Astrocyte of the spinal cord (primary cell): ENCODE results near the gene HIPK2.

Experiments
- DNase-seq: peaks from one replicate; pipeline ENCODE4 v3.0.0; 2011; ENCODE audit warnings: low read depth, low spot score
- H3K4me3 ChIP-seq: 2 replicates; pipeline ENCODE4 v1.5.1; 2011; ENCODE audit warnings: low read depth, mild to moderate bottlenecking, low read length, moderate library complexity
- in situ Hi-C: cut with HindIII; loops from 2 replicates; pipeline ENCODE4 v1.10.0; 2017; ENCODE audit warnings: low sequenced_read_pairs
- TF ChIP-seq, protein P1 (sequence below): IDR thresholded peaks from 2 replicates; pipeline ENCODE4 v1.5.1; 2012; ENCODE audit warnings: low read depth, mild to moderate bottlenecking, low read length, inconsistent platforms

Gene HIPK2

DNA sequence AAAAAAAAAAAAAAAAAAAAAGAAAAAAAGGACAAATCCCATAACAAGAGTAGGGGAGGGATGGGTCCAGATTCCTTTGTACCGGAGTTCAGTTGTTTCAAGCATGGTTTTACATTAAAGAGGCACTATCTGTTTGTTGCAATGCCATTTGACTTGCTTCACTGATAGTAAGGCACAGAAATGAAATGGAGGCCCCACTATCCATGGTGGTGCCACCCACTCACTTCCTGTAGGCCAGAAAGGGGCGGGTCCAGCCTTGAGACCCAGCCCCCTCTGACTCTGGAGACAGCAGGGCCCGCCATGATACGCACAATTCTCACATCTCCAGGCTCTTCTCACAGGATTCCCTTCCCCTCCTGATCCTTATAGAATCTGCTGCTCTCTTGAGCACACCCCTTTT, 154.3 kb downstream of the HIPK2 start:
- TF ChIP-seq, protein P1, sequence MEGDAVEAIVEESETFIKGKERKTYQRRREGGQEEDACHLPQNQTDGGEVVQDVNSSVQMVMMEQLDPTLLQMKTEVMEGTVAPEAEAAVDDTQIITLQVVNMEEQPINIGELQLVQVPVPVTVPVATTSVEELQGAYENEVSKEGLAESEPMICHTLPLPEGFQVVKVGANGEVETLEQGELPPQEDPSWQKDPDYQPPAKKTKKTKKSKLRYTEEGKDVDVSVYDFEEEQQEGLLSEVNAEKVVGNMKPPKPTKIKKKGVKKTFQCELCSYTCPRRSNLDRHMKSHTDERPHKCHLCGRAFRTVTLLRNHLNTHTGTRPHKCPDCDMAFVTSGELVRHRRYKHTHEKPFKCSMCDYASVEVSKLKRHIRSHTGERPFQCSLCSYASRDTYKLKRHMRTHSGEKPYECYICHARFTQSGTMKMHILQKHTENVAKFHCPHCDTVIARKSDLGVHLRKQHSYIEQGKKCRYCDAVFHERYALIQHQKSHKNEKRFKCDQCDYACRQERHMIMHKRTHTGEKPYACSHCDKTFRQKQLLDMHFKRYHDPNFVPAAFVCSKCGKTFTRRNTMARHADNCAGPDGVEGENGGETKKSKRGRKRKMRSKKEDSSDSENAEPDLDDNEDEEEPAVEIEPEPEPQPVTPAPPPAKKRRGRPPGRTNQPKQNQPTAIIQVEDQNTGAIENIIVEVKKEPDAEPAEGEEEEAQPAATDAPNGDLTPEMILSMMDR, result no peak
- in situ Hi-C loops, result loop anchor here (25.0 kb wide), 1 partner anchor 389 kb away; no protein-coding TSS in a partner anchor
- no peak for DNase-seq

DNA sequence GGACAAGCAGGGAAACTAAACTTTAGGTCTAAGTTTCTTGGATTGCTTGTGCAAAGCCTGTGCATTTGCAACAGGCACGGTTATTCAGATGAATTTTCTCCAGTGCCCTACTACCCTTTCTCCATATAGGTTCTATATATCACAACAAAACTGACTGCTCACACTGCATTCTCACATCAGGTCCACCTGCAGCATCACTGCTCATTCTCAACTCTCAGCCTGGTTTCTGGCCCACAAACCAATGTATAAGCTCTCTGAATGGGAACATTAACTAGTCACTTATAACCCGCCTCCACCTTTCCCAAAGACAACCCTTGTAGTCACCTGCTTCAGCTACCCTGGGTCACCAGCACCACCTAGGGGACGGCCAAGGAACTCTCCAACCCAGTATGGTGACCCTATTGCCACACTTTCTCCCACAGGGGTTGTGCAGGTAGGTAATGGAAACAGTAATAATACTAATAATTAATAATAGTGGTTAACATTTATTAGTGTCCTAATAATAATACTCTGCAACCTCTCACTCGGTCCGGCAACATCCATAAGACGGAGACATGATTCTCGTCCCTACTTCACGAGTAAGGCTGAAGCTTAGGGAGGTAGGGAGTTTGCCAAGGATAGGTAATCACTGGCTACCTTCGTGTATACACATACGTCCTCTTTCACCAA, 157.0 kb downstream of the HIPK2 start:
- no peak overlapping the region for H3K4me3 ChIP-seq
- in situ Hi-C loops, result loop anchor here (25.0 kb wide), 1 partner anchor 391 kb away; no protein-coding TSS in a partner anchor
- TF ChIP-seq, protein P1, result peak; percentile 75
- DNase-seq, result no peak

More for the DNA sequence above, 154.3 kb downstream of the HIPK2 start:
- H3K4me3 ChIP-seq, result no peak overlapping the region

DNA sequence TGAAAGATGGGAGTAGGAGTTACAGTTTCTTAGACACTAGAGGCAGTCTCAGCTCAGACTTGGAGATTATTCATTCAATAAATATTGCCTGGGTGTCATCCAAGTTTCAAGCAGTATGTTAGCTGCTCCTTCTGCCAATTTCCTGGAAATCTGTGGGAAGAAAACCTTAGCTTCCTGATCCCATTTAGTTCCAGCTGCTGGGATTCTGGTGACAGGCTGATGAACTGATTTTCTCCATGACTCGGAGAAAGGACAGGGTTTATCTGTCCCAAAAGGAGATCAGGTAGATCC, 158.5 kb downstream of the HIPK2 start:
- no peak overlapping the region for H3K4me3 ChIP-seq
- peak; percentile 66 for DNase-seq
- TF ChIP-seq, protein P1, result no peak
- in situ Hi-C loops, result loop anchor here (25.0 kb wide), 1 partner anchor 393 kb away; no protein-coding TSS in a partner anchor

DNA sequence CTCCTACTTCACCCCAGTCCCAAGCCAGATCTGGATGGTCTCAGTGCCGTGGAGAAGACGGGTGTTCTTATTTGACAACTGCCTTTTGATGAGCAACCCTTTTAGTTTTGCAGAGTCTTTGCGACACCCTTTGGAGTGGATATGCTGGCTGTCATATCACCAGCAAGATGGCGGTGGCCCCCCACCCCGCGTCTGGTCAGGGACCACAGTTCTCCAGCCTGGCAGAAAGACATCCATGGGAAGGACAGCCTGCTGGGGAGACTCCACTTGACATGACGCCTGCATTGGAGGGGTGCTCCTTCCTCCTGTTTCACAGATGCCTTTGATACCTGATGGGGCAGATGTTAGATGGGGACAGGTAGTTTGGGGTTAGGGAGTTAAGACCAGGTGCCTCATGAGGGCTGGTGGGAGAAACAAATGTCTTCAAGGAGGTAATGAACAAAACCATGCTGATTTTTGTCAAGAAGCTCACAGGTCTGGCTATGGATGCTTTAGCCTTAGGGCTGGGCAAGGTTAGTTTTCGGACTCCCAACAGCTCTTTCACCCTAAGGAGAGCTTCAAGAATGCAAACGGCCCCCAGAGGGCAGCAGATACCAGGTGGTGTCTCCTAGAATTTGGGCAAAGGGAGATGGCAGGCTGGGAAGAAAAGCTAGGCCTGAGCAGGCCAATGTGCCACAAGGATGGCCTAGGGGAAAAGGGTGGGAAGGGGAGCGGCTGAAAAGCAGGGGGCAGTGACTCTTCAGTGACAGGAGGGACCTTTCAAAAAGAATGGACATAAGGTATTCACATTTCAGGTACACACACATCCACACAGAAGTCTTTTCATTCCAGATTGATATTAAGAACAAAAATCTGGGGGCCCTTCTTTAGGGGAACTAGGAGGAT, 159.1 kb downstream of the HIPK2 start:
- H3K4me3 ChIP-seq, result no peak overlapping the region
- in situ Hi-C loops, result loop anchor here (25.0 kb wide), 1 partner anchor 394 kb away; no protein-coding TSS in a partner anchor
- DNase-seq, result peak; percentile 45
- TF ChIP-seq, protein P1, result peak; percentile 67

DNA sequence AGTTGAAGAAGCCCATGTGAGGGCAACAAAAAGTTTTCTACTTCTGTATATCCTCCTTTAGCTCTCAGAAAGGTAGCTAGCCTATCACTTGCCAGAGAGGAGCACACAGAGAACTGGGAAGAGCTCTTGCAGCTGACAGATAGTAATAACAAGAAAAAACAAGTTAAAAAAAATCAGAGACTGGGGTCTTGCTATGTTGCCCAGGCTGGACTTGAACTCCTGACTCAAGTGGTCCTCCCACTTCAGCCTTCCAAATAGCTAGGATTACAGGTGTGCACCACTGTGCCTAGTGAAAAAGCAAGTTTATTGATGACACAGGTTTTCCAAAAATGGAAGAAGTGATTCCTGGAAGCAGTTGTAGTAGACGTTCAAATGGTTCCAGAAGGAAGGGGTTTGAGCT, 160.7 kb downstream of the HIPK2 start:
- in situ Hi-C loops, result loop anchor here (25.0 kb wide), 1 partner anchor 395 kb away; no protein-coding TSS in a partner anchor
- no peak for DNase-seq
- TF ChIP-seq, protein P1, result no peak
- H3K4me3 ChIP-seq, result no peak overlapping the region

DNA sequence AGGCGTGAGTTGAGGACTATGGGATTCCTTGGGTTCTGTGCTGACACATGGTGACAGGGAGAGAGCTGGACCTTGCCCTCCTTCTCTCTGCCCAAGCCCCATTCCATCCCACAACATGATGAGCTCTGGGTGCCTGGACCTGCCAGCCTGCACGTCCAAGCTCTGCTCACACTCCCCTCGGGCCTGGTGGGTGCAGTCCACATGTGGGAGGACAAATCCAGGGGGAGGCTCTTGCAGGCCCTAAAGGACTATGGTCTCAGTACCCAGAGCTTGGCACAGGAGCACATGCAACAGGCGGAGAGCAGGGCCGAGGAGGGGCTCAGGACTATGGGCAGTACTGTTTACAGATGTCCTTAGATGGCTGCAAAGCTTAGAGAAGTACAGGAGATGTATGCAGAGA, 162.9 kb downstream of the HIPK2 start:
- no peak overlapping the region for H3K4me3 ChIP-seq
- TF ChIP-seq, protein P1, result no peak
- in situ Hi-C loops, result loop anchor here (25.0 kb wide), 1 partner anchor 397 kb away; no protein-coding TSS in a partner anchor
- DNase-seq, result no peak
